Mammary microvascular endothelial cell (primary cell): ENCODE measurements around the gene ARL11. TPM values are rescaled to one million over a fixed set of nuclear protein-coding genes. Genes with fewer than 3 reads are reported as not detected.

Experiments
- total RNA-seq: library from RNA; depleted of rRNA; stranded (reverse); fragments of >200 nt; gene quantifications from 2 replicates; pipeline ENCODE4 v1.2.3, GENCODE V29; 2015

ARL11 gene
- total RNA-seq, result 0.27 and 0.89 TPM in 2 replicates

DNA sequence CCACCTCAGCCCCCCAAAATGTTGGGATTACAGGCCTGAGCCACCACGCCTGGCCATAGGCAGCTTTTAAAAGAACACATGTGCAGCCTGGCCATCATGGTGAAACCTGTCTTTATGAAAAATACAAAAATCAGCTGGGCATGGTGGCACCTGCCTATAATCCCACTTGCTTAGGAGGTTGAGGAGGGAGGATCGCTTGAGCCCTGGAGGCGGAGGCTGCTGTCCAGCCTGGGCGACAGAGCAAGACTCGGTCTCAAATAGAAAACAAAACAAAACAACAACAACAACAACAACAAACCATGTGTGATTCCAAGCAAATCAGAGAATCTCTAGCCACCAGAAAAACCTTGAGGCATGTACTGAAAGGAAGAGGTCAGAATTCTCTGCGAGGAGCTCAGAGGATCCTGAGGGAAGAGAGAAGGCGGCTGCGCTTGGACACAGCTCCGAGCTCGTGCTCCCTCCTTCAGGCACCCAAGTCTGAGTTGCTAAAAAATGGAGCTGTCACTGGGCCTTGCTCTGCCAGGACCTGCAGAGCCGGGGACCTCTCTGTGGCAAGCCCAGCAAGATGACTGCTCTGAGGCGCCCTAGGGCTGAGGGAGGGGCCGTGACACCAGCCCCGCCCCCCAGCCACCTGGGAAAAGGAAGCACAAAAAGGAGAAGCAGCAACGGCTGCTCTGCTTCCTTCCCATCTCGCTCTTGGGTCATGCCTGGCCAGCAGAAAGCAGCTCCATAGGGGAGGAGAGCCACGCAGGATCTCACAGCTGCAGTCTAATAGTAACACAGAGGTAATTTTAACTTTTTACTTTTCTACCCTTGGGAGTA, at the start of gene ARL11:
Gene ARL11, plus strand, starts transcription at position 677 of the 822 bp plus-strand sequence. CDS start 1,941 bp downstream, outside the sequence.

DNA sequence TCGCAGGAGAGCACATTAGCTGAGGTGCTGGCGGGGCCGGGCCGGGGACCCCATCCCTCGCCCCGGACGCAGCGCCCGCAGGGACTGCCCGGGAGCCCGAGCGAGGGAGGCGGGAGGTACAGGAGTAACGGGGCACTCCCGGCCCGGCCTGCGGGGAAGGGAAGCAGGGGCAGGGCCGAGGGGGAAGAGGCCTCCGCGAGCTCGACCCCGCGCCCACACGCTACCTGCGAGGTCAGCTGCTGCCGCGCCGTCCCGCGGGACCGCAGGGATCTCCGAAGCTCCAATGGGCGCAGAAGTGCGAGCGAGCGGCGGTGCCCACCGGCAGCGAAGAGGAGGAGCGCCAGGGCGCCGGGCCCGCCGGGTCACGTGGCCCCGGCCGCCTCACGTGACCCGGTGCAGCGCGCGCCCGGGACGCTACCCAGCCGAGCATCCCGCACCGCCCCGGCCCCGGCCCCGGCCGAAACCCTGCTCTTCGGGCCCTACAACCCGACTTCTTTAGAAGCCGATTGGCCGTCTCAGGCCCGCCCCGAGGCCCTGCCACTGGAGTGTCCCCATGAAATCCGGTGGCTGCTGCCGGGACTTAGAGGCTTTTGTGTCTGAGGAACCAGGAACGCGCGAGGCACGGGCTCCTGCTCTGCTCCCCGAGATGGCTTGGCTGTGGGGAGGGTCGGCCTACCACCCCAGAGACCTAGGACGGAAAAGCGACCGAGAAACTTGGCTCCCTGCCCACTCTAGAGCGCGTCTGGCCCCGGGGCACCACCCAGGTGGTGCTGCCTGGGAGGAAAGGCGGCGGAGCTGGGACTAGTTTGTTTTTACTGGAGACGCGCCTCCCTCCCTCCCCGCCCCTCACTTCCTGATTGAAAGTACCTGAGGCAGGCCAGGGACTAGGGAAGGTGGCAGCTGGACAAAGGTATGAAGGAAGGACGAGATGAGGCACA, 42.8 kb upstream of the ARL11 start, which contains the start of gene RCBTB1:
Gene RCBTB1, minus strand, starts transcription at position 339 of the 938 bp plus-strand sequence. CDS start 18,279 bp downstream, outside the sequence.

Other genes starting within 250 kb of the ARL11 start
- 5.6 and 6.6 TPM in 2 replicates for gene CAB39L, start 184.4 kb upstream of the ARL11 start, total RNA-seq
- gene SETDB2, start 184.2 kb upstream of the ARL11 start, total RNA-seq, result 2.3 and 4.0 TPM in 2 replicates
- 43.4 and 44.8 TPM in 2 replicates for gene PHF11, start 132.6 kb upstream of the ARL11 start, total RNA-seq
- 16.2 and 16.6 TPM in 2 replicates for gene RCBTB1, start 42.9 kb upstream of the ARL11 start, total RNA-seq
- gene EBPL, start 63.0 kb downstream of the ARL11 start, total RNA-seq, result 101 and 109 TPM in 2 replicates
- 32.6 and 34.0 TPM in 2 replicates for gene KPNA3, start 164.2 kb downstream of the ARL11 start, total RNA-seq